SU-DHL-6 (cell line): ENCODE results near the gene ISG20L2.

Experiments
- EZH2phosphoT487 ChIP-seq: fragments of 200-600 bp; sonication (generic), shearing (Covaris generic); conservative IDR thresholded peaks from 2 replicates; pipeline ENCODE4 v1.6.1; 2018; ENCODE audit warnings: mild to moderate bottlenecking, antibody characterized with exemption, low read length, moderate library complexity, mixed read lengths
- TF ChIP-seq, protein P1 (sequence below): fragments of 200-600 bp; sonication (generic); IDR thresholded peaks from one replicate; pipeline ENCODE4 v1.5.1; 2017; ENCODE audit warnings: antibody characterized with exemption, mild to moderate bottlenecking, low read length, moderate library complexity; ENCODE audit not compliant: insufficient read depth, poor library complexity, severe bottlenecking

DNA sequence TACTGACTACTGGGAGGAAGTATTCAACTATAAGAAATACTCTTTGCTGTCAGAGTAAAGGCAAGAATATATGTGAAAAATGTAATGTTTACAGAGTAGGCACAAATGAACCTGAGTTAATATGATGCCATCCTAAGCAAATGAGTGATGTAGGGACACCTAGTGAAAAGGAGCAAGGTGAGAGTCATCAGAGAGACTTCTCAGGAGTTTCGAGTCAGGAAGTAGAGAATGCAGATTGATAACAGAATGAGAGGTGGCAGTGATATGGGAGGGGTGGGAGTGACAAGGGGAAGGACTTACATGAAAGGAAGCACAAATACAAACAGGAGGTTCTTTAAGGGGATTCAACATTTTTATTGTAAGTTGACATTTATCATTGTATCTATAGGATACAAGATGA lies 49.0 kb upstream of the ISG20L2 start:
- TF ChIP-seq, protein P1, sequence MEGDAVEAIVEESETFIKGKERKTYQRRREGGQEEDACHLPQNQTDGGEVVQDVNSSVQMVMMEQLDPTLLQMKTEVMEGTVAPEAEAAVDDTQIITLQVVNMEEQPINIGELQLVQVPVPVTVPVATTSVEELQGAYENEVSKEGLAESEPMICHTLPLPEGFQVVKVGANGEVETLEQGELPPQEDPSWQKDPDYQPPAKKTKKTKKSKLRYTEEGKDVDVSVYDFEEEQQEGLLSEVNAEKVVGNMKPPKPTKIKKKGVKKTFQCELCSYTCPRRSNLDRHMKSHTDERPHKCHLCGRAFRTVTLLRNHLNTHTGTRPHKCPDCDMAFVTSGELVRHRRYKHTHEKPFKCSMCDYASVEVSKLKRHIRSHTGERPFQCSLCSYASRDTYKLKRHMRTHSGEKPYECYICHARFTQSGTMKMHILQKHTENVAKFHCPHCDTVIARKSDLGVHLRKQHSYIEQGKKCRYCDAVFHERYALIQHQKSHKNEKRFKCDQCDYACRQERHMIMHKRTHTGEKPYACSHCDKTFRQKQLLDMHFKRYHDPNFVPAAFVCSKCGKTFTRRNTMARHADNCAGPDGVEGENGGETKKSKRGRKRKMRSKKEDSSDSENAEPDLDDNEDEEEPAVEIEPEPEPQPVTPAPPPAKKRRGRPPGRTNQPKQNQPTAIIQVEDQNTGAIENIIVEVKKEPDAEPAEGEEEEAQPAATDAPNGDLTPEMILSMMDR = no peak
- no peak for TF ChIP-seq EZH2phosphoT487
